Measurements from ENCODE around the gene RNF8.
"Not testable (repeated sequence)": the region's sequence is repeated elsewhere in the genome, so short reads cannot be mapped to it uniquely, and the experiment has no call there.

The RNF8 gene

GRCh38 chr6:37401658-37402057, 47.9 kb downstream of the RNF8 start:
- DNase-seq, result not testable (repeated sequence)

- DNase-seq, result no peak
These were observed 53.1 kb downstream of the RNF8 start for GRCh38 chr6:37406726-37407341.

GRCh38 chr6:37407948-37408347, 54.2 kb downstream of the RNF8 start:
- no peak for DNase-seq

GRCh38 chr6:37409501-37409900, 55.7 kb downstream of the RNF8 start:
- DNase-seq, result no peak

- DNase-seq, result no peak
These were observed 63.6 kb downstream of the RNF8 start for GRCh38 chr6:37417393-37417792.

GRCh38 chr6:37418722-37419121, 64.9 kb downstream of the RNF8 start:
- no peak for DNase-seq

GRCh38 chr6:37426058-37426944, 72.5 kb downstream of the RNF8 start:
- no peak for DNase-seq

GRCh38 chr6:37426945-37427510, 73.2 kb downstream of the RNF8 start:
- DNase-seq, result peak; percentile 6

- DNase-seq, result no peak
These were observed 75.6 kb downstream of the RNF8 start for GRCh38 chr6:37429352-37429750.

- DNase-seq, result no peak
These were observed 78.8 kb downstream of the RNF8 start for GRCh38 chr6:37432590-37432915.

GRCh38 chr6:37432916-37433656, 79.3 kb downstream of the RNF8 start, which contains the start of gene CMTR1:
Gene CMTR1, plus strand, starts transcription at chr6:37433221. Its CDS starts 2,409 bp downstream, at chr6:37435630.
- DNase-seq, result peak; percentile 93

- peak; percentile 42 for DNase-seq
These were observed 80.0 kb downstream of the RNF8 start for GRCh38 chr6:37433657-37434271.

- DNase-seq, result no peak
These were observed 81.6 kb downstream of the RNF8 start for GRCh38 chr6:37435373-37435772.

GRCh38 chr6:37435816-37436215, 82.0 kb downstream of the RNF8 start:
- no peak for DNase-seq

GRCh38 chr6:37438930-37439329, 85.1 kb downstream of the RNF8 start:
- no peak for DNase-seq

- no peak for DNase-seq
These were observed 87.9 kb downstream of the RNF8 start for GRCh38 chr6:37441651-37442050.

- DNase-seq, result no peak
These were observed 88.8 kb downstream of the RNF8 start for GRCh38 chr6:37442416-37443215.

GRCh38 chr6:37443216-37443542, 89.4 kb downstream of the RNF8 start:
- DNase-seq, result not testable (repeated sequence)
